IgD-negative memory B cell (primary cell): ENCODE results near the gene PLSCR5. TPM values are rescaled to one million over a fixed set of nuclear protein-coding genes. Genes with fewer than 3 reads are reported as not detected.

Experiments
- H3K27ac Mint-ChIP-seq, 3 donors: one replicate each; pipeline ENCODE4 v1.8.0; 2020 to 2022; ENCODE audit warnings: mild to moderate bottlenecking in 3 of 3, mixed read lengths in 3 of 3, moderate library complexity in 1 of 3
- H3K27me3 Mint-ChIP-seq: one replicate; pipeline ENCODE4 v1.8.0; 2021; ENCODE audit warnings: mixed read lengths
- H3K36me3 Mint-ChIP-seq: one replicate; pipeline ENCODE4 v1.8.0; 2020; ENCODE audit warnings: mild to moderate bottlenecking, mixed read lengths
- H3K4me1 Mint-ChIP-seq, 3 donors: one replicate each; pipeline ENCODE4 v1.8.0; 2020 to 2022; ENCODE audit warnings: mixed read lengths in 3 of 3, mild to moderate bottlenecking in 1 of 3
- H3K4me3 Mint-ChIP-seq, 4 donors: one replicate each; pipeline ENCODE4 v1.8.0; 2020 to 2022; ENCODE audit warnings: mild to moderate bottlenecking in 4 of 4, mixed read lengths in 4 of 4, moderate library complexity in 3 of 4
- H3K9me3 Mint-ChIP-seq, 3 donors: one replicate each; pipeline ENCODE4 v1.8.0; 2020 to 2021; ENCODE audit warnings: mixed read lengths in 3 of 3, mild to moderate bottlenecking in 1 of 3
- polyA plus RNA-seq: library from polyadenylated mRNA; unstranded; fragments of 300-500 nt; fragmentation: Illumina TruSeq; gene quantifications from one replicate; pipeline ENCODE4 v1.2.3, GENCODE V29; 2021

PLSCR5 gene
- polyA plus RNA-seq, 1 donor from 2014 or later: not detected

- H3K27me3 Mint-ChIP-seq: no peaks in the 10 kb centered on the region
- H3K9me3 Mint-ChIP-seq: no peaks in the 10 kb centered on the region
- peak overlapping the region; percentile 7 to 90 (median 38) for H3K27ac Mint-ChIP-seq
- H3K4me3 Mint-ChIP-seq: peak overlapping the region; percentile 92 to 98 (median 98)
- peaks cover 35 to 54% (median 50%) of the 10 kb centered on the region in 3 donors for H3K4me1 Mint-ChIP-seq
- peaks cover 3% of the 10 kb centered on the region for H3K36me3 Mint-ChIP-seq
Measured at GRCh38 chr3:146543461-146544001, 61.6 kb downstream of the PLSCR5 start.

GRCh38 chr3:146542978-146543377 lies 62.2 kb downstream of the PLSCR5 start:
- H3K4me3 Mint-ChIP-seq: peak overlapping the region; percentile 92 to 98 (median 98)
- peak overlapping the region; percentile 7 to 38 (median 25) for H3K27ac Mint-ChIP-seq
- H3K4me1 Mint-ChIP-seq: peaks cover 35 to 54% (median 50%) of the 10 kb centered on the region in 3 donors
- H3K36me3 Mint-ChIP-seq: peaks cover 3% of the 10 kb centered on the region
- no peaks in the 10 kb centered on the region for H3K9me3 Mint-ChIP-seq
- H3K27me3 Mint-ChIP-seq: no peaks in the 10 kb centered on the region

- Mint-ChIP-seq H3K4me3 (peak overlapping the region in 3 of 4 donors; percentile 38 to 74 (median 70)), H3K9me3 (no peaks in the 10 kb centered on the region), H3K27me3 (no peaks in the 10 kb centered on the region), H3K27ac (peak overlapping the region in 2 of 3 donors; percentile 3 to 18), H3K4me1 (peaks cover 36 to 57% (median 50%) of the 10 kb centered on the region in 3 donors), H3K36me3 (peaks cover 5% of the 10 kb centered on the region)
Measured at GRCh38 chr3:146542179-146542578, 63.0 kb downstream of the PLSCR5 start.

GRCh38 chr3:146540978-146541377 lies 64.2 kb downstream of the PLSCR5 start:
- Mint-ChIP-seq H3K36me3 (peaks cover 8% of the 10 kb centered on the region), H3K27me3 (no peaks in the 10 kb centered on the region), H3K4me1 (peaks cover 34 to 52% (median 42%) of the 10 kb centered on the region in 3 donors), H3K4me3 (peak overlapping the region in 2 of 4 donors; percentile 34 to 60), H3K27ac (peak overlapping the region in 1 of 3 donors; percentile 65), H3K9me3 (no peaks in the 10 kb centered on the region)

GRCh38 chr3:146540236-146540635 lies 64.9 kb downstream of the PLSCR5 start:
- H3K9me3 Mint-ChIP-seq: no peaks in the 10 kb centered on the region
- H3K4me3 Mint-ChIP-seq: peak overlapping the region in 3 of 4 donors; percentile 1 to 60 (median 34)
- H3K27me3 Mint-ChIP-seq: no peaks in the 10 kb centered on the region
- H3K36me3 Mint-ChIP-seq: peaks cover 8% of the 10 kb centered on the region
- H3K4me1 Mint-ChIP-seq: peaks cover 34 to 50% (median 43%) of the 10 kb centered on the region in 3 donors
- H3K27ac Mint-ChIP-seq: peak overlapping the region in 1 of 3 donors; percentile 65

GRCh38 chr3:146539315-146539714 lies 65.8 kb downstream of the PLSCR5 start:
- peak overlapping the region in 2 of 4 donors; percentile 61 to 70 for H3K4me3 Mint-ChIP-seq
- no peaks in the 10 kb centered on the region for H3K27me3 Mint-ChIP-seq
- H3K27ac Mint-ChIP-seq: no peak overlapping the region
- H3K4me1 Mint-ChIP-seq: peaks cover 36 to 52% (median 43%) of the 10 kb centered on the region in 3 donors
- H3K9me3 Mint-ChIP-seq: no peaks in the 10 kb centered on the region
- peaks cover 9% of the 10 kb centered on the region for H3K36me3 Mint-ChIP-seq

- Mint-ChIP-seq H3K27me3 (no peaks in the 10 kb centered on the region), H3K4me3 (no peak overlapping the region), H3K9me3 (no peaks in the 10 kb centered on the region), H3K27ac (no peak overlapping the region), H3K36me3 (peaks cover 10% of the 10 kb centered on the region), H3K4me1 (peaks cover 33 to 43% (median 35%) of the 10 kb centered on the region in 3 donors)
Measured at GRCh38 chr3:146537603-146538002, 67.5 kb downstream of the PLSCR5 start.

GRCh38 chr3:146536681-146537080 lies 68.5 kb downstream of the PLSCR5 start:
- Mint-ChIP-seq H3K27ac (no peak overlapping the region), H3K9me3 (no peaks in the 10 kb centered on the region), H3K4me1 (peaks cover 25 to 35% (median 26%) of the 10 kb centered on the region in 3 donors), H3K4me3 (peak overlapping the region in 1 of 4 donors; percentile 65), H3K27me3 (no peaks in the 10 kb centered on the region), H3K36me3 (peaks cover 11% of the 10 kb centered on the region)

Other genes starting within 250 kb of the PLSCR5 start
- gene PLSCR2, start 135.8 kb downstream of the PLSCR5 start, polyA plus RNA-seq: not detected
- 31.1 TPM for gene PLSCR1, start 60.7 kb downstream of the PLSCR5 start, polyA plus RNA-seq